Measurements from ENCODE around the gene PRAMEF9. TPM values are rescaled to one million over a fixed set of nuclear protein-coding genes. Genes with fewer than 3 reads are reported as not detected.

The PRAMEF9 gene
- not detected for total RNA-seq

GRCh38 chr1:13171548-13171947 lies at the start of gene PRAMEF9:
PRAMEF9 (plus strand) TSS chr1:13171848; CDS start chr1:13175281, 3,433 bp downstream.

GRCh38 chr1:13155909-13156308 lies 15.7 kb upstream of the PRAMEF9 start, which contains the start of gene PRAMEF26:
PRAMEF26 (minus strand) TSS chr1:13156009; CDS start chr1:13153095, 2,914 bp downstream.

GRCh38 chr1:13165531-13165930 lies 6.1 kb upstream of the PRAMEF9 start, which contains the start of gene HNRNPCL4:
HNRNPCL4 (minus strand) TSS chr1:13165631; CDS start chr1:13165467, 164 bp downstream.

GRCh38 chr1:13201309-13201708 lies 29.7 kb downstream of the PRAMEF9 start, which contains the start of gene PRAMEF13:
PRAMEF13 (minus strand) TSS chr1:13201409; CDS start chr1:13199589, 1,820 bp downstream.

GRCh38 chr1:13225675-13226204 lies 54.1 kb downstream of the PRAMEF9 start, which contains the start of gene PRAMEF18:
PRAMEF18 (minus strand) TSS chr1:13226154; CDS start chr1:13226106, 48 bp downstream.

Other genes with a start within 250 kb of the PRAMEF9 start
- not detected for gene PRAMEF6, start 224.3 kb upstream of the PRAMEF9 start, total RNA-seq
- not detected for gene PRAMEF27, start 115.3 kb upstream of the PRAMEF9 start, total RNA-seq
- not detected for gene HNRNPCL3, start 111.1 kb upstream of the PRAMEF9 start, total RNA-seq
- not detected for gene PRAMEF25, start 101.1 kb upstream of the PRAMEF9 start, total RNA-seq
- gene HNRNPCL2, start 55.0 kb upstream of the PRAMEF9 start, total RNA-seq, result not detected
- gene PRAMEF26, start 15.8 kb upstream of the PRAMEF9 start, total RNA-seq, result not detected
- gene HNRNPCL4, start 6.2 kb upstream of the PRAMEF9 start, total RNA-seq, result not detected
- not detected for gene PRAMEF13, start 29.6 kb downstream of the PRAMEF9 start, total RNA-seq
- not detected for gene PRAMEF18, start 54.3 kb downstream of the PRAMEF9 start, total RNA-seq
- gene PRAMEF5, start 82.3 kb downstream of the PRAMEF9 start, total RNA-seq, result not detected
- not detected for gene PRAMEF8, start 113.3 kb downstream of the PRAMEF9 start, total RNA-seq
- gene PRAMEF33, start 131.7 kb downstream of the PRAMEF9 start, total RNA-seq, result not detected
- not detected for gene PRAMEF15, start 143.7 kb downstream of the PRAMEF9 start, total RNA-seq
- not detected for gene PRAMEF14, start 175.3 kb downstream of the PRAMEF9 start, total RNA-seq
- not detected for gene PRAMEF19, start 200.1 kb downstream of the PRAMEF9 start, total RNA-seq
- not detected for gene PRAMEF17, start 217.8 kb downstream of the PRAMEF9 start, total RNA-seq
- gene PRAMEF20, start 238.6 kb downstream of the PRAMEF9 start, total RNA-seq, result not detected